ENCODE results near the gene BOD1L1. TPM values are rescaled to one million over a fixed set of nuclear protein-coding genes. Genes with fewer than 3 reads are reported as not detected.

The BOD1L1 gene
- total and polyA plus RNA-seq, 2 of the 8 experiments (the other 6 are each of a cell fraction or from before 2014, with no cell fraction given): 6.8 to 39.3 TPM

DNA sequence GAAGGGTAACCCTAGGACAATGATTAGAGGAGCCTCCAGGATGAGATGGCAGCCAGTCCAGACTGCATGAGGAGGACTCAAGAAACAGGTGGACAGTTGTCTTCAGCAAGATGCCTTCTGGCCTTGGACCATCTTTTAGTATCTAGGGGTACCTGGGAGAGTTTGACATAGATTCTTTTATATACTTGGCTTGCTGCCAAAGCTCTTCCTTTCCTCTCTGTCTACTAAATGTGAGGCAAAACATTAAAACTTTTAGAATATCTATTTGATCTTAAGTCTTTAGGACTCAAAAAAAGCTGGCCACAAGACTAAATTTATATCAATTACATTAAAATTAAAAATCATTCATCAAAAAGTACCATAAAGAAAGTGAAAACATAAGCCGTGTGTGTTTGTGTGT, 64.6 kb downstream of the BOD1L1 start (continued):
- TF ChIP-seq, protein P1, sequence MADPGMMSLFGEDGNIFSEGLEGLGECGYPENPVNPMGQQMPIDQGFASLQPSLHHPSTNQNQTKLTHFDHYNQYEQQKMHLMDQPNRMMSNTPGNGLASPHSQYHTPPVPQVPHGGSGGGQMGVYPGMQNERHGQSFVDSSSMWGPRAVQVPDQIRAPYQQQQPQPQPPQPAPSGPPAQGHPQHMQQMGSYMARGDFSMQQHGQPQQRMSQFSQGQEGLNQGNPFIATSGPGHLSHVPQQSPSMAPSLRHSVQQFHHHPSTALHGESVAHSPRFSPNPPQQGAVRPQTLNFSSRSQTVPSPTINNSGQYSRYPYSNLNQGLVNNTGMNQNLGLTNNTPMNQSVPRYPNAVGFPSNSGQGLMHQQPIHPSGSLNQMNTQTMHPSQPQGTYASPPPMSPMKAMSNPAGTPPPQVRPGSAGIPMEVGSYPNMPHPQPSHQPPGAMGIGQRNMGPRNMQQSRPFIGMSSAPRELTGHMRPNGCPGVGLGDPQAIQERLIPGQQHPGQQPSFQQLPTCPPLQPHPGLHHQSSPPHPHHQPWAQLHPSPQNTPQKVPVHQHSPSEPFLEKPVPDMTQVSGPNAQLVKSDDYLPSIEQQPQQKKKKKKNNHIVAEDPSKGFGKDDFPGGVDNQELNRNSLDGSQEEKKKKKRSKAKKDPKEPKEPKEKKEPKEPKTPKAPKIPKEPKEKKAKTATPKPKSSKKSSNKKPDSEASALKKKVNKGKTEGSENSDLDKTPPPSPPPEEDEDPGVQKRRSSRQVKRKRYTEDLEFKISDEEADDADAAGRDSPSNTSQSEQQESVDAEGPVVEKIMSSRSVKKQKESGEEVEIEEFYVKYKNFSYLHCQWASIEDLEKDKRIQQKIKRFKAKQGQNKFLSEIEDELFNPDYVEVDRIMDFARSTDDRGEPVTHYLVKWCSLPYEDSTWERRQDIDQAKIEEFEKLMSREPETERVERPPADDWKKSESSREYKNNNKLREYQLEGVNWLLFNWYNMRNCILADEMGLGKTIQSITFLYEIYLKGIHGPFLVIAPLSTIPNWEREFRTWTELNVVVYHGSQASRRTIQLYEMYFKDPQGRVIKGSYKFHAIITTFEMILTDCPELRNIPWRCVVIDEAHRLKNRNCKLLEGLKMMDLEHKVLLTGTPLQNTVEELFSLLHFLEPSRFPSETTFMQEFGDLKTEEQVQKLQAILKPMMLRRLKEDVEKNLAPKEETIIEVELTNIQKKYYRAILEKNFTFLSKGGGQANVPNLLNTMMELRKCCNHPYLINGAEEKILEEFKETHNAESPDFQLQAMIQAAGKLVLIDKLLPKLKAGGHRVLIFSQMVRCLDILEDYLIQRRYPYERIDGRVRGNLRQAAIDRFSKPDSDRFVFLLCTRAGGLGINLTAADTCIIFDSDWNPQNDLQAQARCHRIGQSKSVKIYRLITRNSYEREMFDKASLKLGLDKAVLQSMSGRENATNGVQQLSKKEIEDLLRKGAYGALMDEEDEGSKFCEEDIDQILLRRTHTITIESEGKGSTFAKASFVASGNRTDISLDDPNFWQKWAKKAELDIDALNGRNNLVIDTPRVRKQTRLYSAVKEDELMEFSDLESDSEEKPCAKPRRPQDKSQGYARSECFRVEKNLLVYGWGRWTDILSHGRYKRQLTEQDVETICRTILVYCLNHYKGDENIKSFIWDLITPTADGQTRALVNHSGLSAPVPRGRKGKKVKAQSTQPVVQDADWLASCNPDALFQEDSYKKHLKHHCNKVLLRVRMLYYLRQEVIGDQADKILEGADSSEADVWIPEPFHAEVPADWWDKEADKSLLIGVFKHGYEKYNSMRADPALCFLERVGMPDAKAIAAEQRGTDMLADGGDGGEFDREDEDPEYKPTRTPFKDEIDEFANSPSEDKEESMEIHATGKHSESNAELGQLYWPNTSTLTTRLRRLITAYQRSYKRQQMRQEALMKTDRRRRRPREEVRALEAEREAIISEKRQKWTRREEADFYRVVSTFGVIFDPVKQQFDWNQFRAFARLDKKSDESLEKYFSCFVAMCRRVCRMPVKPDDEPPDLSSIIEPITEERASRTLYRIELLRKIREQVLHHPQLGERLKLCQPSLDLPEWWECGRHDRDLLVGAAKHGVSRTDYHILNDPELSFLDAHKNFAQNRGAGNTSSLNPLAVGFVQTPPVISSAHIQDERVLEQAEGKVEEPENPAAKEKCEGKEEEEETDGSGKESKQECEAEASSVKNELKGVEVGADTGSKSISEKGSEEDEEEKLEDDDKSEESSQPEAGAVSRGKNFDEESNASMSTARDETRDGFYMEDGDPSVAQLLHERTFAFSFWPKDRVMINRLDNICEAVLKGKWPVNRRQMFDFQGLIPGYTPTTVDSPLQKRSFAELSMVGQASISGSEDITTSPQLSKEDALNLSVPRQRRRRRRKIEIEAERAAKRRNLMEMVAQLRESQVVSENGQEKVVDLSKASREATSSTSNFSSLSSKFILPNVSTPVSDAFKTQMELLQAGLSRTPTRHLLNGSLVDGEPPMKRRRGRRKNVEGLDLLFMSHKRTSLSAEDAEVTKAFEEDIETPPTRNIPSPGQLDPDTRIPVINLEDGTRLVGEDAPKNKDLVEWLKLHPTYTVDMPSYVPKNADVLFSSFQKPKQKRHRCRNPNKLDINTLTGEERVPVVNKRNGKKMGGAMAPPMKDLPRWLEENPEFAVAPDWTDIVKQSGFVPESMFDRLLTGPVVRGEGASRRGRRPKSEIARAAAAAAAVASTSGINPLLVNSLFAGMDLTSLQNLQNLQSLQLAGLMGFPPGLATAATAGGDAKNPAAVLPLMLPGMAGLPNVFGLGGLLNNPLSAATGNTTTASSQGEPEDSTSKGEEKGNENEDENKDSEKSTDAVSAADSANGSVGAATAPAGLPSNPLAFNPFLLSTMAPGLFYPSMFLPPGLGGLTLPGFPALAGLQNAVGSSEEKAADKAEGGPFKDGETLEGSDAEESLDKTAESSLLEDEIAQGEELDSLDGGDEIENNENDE (IDR thresholded peaks at IDR 0.05; ENCODE audit: insufficient replicate concordance, low read length): no peak
- TF ChIP-seq KDM1A (IDR thresholded peaks at IDR 0.05; ENCODE audit: borderline replicate concordance, low read length): no peak
- no peak for TF ChIP-seq SIRT6 (IDR thresholded peaks at IDR 0.05; ENCODE audit: low read length)
- TF ChIP-seq BCL11A (IDR thresholded peaks at IDR 0.05; ENCODE audit: low read depth in 2 of 2, low read length in 2 of 2): no peak
- TF ChIP-seq, protein P2, sequence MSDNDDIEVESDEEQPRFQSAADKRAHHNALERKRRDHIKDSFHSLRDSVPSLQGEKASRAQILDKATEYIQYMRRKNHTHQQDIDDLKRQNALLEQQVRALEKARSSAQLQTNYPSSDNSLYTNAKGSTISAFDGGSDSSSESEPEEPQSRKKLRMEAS (IDR thresholded peaks at IDR 0.05): no peak
- TF ChIP-seq, protein P3, sequence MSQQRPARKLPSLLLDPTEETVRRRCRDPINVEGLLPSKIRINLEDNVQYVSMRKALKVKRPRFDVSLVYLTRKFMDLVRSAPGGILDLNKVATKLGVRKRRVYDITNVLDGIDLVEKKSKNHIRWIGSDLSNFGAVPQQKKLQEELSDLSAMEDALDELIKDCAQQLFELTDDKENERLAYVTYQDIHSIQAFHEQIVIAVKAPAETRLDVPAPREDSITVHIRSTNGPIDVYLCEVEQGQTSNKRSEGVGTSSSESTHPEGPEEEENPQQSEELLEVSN (IDR thresholded peaks at IDR 0.05): no peak
- TF ChIP-seq GABPA (IDR thresholded peaks at IDR 0.05; ENCODE audit: borderline replicate concordance, insufficient read depth, low read length): no peak
- no peak for TF ChIP-seq EZH2 (IDR thresholded peaks at IDR 0.05; ENCODE audit: low read depth, low read length, severe bottlenecking)
- TF ChIP-seq, protein P4, sequence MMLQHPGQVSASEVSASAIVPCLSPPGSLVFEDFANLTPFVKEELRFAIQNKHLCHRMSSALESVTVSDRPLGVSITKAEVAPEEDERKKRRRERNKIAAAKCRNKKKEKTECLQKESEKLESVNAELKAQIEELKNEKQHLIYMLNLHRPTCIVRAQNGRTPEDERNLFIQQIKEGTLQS (IDR thresholded peaks at IDR 0.05; ENCODE audit: insufficient read depth, low read depth, low read length): no peak

All from H1 (cell line).